HL-60 (cell line): ENCODE results near the gene BRD3.

Experiments used
- DNase-seq, 2 experiments: peaks; one replicate each; pipeline ENCODE4 v3.0.0-alpha.2; 2010 to 2020; ENCODE audit warnings: low read depth in 1 of 2, low spot score in 1 of 2
- H3K27ac ChIP-seq: fragments of 250-450 bp; sonication (Bioruptor Pico); replicated peaks from 2 replicates; pipeline ENCODE4 v1.5.1; 2020; ENCODE audit warnings: mild to moderate bottlenecking, moderate library complexity
- H3K27me3 ChIP-seq: fragments of 250-450 bp; sonication (Bioruptor Pico); 2 replicates; pipeline ENCODE4 v1.5.1; 2021; ENCODE audit warnings: mild to moderate bottlenecking, moderate library complexity; ENCODE audit not compliant: insufficient read depth, poor library complexity, severe bottlenecking
- H3K4me3 ChIP-seq: replicated peaks from 2 replicates; pipeline ENCODE4 v1.5.1; 2011; ENCODE audit warnings: mild to moderate bottlenecking, control low read depth, low read length; ENCODE audit not compliant: insufficient read depth
- CTCF ChIP-seq: IDR thresholded peaks from one replicate; pipeline ENCODE4 v1.5.1; 2011; ENCODE audit warnings: low read length, control low read depth, inconsistent platforms; ENCODE audit not compliant: insufficient read depth
- GABPA ChIP-seq: IDR thresholded peaks from 2 replicates; pipeline ENCODE4 v1.6.1; 2012; ENCODE audit warnings: low read depth
- POLR2AphosphoS5 ChIP-seq: IDR thresholded peaks from 2 replicates; pipeline ENCODE4 v1.6.1; 2012; ENCODE audit warnings: low read depth
- SPI1 ChIP-seq: IDR thresholded peaks from 2 replicates; pipeline ENCODE4 v1.6.1; 2012; ENCODE audit warnings: low read depth, mild to moderate bottlenecking, borderline replicate concordance
- TF ChIP-seq, protein P1 (sequence below): IDR thresholded peaks from 2 replicates; pipeline ENCODE4 v1.6.1; 2012; ENCODE audit warnings: low read depth; ENCODE audit not compliant: insufficient replicate concordance

Gene BRD3

DNA sequence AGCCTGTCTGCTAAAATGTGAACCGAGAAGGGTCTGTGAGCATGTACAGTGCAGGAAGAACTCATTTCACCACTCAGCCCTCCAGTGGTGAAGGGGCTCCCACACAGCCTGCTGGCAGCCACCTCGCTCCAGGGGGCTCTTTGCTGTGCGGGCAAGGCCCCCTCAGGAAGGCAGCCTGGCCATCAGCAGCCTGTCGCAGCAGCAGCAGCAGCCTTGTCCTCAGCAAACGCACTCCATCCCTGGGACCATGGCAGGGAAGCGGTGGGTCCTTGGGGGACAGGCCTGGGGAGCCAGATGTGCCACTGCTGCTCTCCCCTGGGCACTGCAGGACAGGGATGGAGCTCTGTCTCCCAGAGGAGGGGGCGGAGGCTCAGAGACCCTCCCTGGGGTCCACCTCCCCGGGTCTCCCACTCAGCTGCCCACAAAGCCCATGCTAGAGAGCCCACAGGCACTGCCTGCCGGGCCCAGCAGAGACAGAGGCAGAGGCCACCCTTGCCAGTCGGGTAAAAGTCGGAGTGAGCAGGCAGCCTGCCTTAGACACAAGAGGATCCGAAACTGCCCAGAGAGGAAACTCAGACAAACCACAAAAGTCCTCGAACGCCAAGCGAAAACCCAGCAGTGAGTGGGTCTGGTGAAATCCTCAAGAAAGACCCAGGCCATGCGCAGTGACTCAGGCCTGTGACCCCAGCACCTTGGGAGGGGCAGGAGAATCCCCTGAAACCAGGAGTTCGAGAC, 8.0 kb downstream of the BRD3 start:
- Histone ChIP-seq H3K27ac (peak overlapping the region; percentile 26; the same call in 1 of the 2 replicates), H3K27me3 (no peaks in the 10 kb centered on the region), H3K4me3 (no peak overlapping the region)
- peak; percentile 60 to 69 for DNase-seq
- TF ChIP-seq GABPA (no peak), POLR2AphosphoS5 (no peak), SPI1 (no peak), CTCF (no peak)
- TF ChIP-seq, protein P1, sequence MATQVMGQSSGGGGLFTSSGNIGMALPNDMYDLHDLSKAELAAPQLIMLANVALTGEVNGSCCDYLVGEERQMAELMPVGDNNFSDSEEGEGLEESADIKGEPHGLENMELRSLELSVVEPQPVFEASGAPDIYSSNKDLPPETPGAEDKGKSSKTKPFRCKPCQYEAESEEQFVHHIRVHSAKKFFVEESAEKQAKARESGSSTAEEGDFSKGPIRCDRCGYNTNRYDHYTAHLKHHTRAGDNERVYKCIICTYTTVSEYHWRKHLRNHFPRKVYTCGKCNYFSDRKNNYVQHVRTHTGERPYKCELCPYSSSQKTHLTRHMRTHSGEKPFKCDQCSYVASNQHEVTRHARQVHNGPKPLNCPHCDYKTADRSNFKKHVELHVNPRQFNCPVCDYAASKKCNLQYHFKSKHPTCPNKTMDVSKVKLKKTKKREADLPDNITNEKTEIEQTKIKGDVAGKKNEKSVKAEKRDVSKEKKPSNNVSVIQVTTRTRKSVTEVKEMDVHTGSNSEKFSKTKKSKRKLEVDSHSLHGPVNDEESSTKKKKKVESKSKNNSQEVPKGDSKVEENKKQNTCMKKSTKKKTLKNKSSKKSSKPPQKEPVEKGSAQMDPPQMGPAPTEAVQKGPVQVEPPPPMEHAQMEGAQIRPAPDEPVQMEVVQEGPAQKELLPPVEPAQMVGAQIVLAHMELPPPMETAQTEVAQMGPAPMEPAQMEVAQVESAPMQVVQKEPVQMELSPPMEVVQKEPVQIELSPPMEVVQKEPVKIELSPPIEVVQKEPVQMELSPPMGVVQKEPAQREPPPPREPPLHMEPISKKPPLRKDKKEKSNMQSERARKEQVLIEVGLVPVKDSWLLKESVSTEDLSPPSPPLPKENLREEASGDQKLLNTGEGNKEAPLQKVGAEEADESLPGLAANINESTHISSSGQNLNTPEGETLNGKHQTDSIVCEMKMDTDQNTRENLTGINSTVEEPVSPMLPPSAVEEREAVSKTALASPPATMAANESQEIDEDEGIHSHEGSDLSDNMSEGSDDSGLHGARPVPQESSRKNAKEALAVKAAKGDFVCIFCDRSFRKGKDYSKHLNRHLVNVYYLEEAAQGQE, result no peak

DNA sequence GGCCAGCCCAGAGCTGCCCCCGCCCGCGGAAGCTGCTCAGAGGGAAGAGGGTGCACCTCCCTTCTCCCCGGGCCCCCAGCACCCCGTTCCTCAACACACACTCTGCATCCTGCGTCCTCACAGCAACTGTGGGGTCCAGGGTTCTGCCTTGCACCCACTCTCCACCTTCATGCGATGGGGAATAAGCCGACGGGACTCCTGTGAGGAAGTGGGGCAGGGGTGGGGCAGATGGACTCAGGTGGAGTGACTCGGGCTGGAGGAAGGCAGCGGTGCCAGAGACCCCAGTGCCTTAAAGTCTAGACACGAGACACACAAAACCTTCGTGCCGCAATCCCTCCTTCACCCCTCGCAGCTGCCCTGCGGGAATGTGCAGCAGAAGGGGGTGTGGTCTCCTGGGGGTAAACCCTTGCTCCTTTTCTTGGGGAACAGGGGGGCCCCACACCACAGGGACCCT, 8.6 kb downstream of the BRD3 start:
- H3K27me3 ChIP-seq, result no peaks in the 10 kb centered on the region

GRCh38 chr9:134058716-134059115, 9.1 kb downstream of the BRD3 start:
- H3K27ac ChIP-seq, result no peak overlapping the region
- no peaks in the 10 kb centered on the region for H3K27me3 ChIP-seq
- H3K4me3 ChIP-seq, result no peak overlapping the region
- DNase-seq, result no peak
- TF ChIP-seq SPI1 (no peak), GABPA (no peak), CTCF (no peak), POLR2AphosphoS5 (no peak)
- TF ChIP-seq, protein P1, result no peak

More for the DNA sequence above, 8.6 kb downstream of the BRD3 start:
- TF ChIP-seq SPI1, result no peak
- TF ChIP-seq CTCF, result no peak
- no peak for TF ChIP-seq POLR2AphosphoS5
- no peak for TF ChIP-seq GABPA
- TF ChIP-seq, protein P1, result no peak
- DNase-seq, result no peak
- no peak overlapping the region for H3K27ac ChIP-seq
- no peak overlapping the region for H3K4me3 ChIP-seq
